Measurements from ENCODE around the gene ADGRB3.

DNA sequence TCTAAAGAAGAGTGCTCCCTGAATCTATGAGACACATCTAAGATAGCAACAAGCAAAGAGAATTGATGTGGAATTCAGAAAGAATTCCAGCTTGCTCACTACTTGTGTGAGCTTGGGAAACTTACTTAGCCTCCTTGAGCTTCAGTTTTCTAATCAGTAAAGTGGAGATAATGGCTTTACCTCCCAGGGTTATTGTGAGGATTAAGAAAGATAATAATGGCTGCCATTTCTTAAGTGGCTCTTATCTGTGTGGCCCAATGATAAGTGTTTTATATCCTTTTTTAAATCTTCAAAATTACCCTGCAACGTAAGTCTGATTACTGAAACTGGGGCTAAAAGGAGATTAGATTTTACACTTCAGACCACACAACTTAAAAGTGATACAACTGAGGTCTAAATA, 743.2 kb downstream of the ADGRB3 start:
- TF ChIP-seq, protein P1, sequence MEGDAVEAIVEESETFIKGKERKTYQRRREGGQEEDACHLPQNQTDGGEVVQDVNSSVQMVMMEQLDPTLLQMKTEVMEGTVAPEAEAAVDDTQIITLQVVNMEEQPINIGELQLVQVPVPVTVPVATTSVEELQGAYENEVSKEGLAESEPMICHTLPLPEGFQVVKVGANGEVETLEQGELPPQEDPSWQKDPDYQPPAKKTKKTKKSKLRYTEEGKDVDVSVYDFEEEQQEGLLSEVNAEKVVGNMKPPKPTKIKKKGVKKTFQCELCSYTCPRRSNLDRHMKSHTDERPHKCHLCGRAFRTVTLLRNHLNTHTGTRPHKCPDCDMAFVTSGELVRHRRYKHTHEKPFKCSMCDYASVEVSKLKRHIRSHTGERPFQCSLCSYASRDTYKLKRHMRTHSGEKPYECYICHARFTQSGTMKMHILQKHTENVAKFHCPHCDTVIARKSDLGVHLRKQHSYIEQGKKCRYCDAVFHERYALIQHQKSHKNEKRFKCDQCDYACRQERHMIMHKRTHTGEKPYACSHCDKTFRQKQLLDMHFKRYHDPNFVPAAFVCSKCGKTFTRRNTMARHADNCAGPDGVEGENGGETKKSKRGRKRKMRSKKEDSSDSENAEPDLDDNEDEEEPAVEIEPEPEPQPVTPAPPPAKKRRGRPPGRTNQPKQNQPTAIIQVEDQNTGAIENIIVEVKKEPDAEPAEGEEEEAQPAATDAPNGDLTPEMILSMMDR (IDR thresholded peaks at IDR 0.05): no peak
- TF ChIP-seq POLR2A (IDR thresholded peaks at IDR 0.05): no peak

Data from lower leg skin (tissue), 3 donors.